A375 (cell line): ENCODE data around the gene SH2B3. TPM values are rescaled to one million over a fixed set of nuclear protein-coding genes. Genes with fewer than 3 reads are reported as not detected.

Source experiments
- total RNA-seq: library from RNA; depleted of rRNA; stranded (reverse); fragments of >200 nt; shearing (Covaris generic); gene quantifications from 2 replicates; pipeline ENCODE4 v1.2.3, GENCODE V29; 2014; rRNA removed

The SH2B3 gene
- 109 and 113 TPM in 2 replicates for total RNA-seq

GRCh38 chr12:111405859-111406473, at the start of gene SH2B3:
Gene SH2B3 (plus strand): TSS chr12:111405923. CDS start chr12:111418146, 12,223 bp downstream.

GRCh38 chr12:111368788-111369495, 36.8 kb upstream of the SH2B3 start, which contains the start of gene PHETA1:
Gene PHETA1 (minus strand): TSS chr12:111369095. CDS start chr12:111363427, 5,668 bp downstream.

Other genes with a start within 250 kb of the SH2B3 start
- 5.2 and 10.5 TPM in 2 replicates for gene PHETA1, start 36.8 kb upstream of the SH2B3 start, total RNA-seq
- gene ATXN2, start 193.4 kb downstream of the SH2B3 start, total RNA-seq, result 20.0 and 32.9 TPM in 2 replicates